ENCODE measurements around the gene CELSR1.

DNA sequence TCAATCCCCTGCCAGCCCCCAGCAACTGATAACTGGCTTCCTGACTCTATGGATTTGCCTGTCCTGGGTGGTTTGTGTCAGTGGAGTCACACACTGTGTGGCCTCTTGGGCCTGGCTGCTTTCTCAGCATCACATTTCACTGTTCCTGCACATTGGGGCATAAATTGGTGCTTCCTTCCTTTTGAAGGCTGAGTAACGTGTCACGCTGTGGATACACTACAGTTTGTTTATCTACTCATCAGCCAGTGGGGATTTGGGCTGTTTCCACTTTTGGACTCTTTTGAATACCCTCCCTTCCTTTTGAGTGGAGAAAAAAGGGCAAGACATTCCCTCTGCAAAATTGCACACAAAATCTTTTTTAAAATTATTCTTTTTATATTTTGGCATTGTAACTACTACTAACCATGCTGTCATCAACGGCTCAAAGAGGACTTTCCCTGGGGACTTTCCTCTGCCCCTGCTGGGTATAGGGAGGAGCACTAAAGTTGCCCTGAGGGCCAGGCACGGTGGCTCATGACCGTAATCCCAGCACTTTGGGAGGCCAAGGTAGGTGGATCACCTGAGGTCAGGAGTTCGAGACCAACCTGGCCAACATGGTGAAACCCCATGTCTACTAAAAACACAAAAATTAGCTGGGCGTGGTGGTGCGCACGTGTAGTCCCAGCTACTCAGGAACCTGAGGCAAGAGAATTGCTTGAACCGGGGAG, 7.8 kb upstream of the CELSR1 start:
- TF ChIP-seq, protein P1, sequence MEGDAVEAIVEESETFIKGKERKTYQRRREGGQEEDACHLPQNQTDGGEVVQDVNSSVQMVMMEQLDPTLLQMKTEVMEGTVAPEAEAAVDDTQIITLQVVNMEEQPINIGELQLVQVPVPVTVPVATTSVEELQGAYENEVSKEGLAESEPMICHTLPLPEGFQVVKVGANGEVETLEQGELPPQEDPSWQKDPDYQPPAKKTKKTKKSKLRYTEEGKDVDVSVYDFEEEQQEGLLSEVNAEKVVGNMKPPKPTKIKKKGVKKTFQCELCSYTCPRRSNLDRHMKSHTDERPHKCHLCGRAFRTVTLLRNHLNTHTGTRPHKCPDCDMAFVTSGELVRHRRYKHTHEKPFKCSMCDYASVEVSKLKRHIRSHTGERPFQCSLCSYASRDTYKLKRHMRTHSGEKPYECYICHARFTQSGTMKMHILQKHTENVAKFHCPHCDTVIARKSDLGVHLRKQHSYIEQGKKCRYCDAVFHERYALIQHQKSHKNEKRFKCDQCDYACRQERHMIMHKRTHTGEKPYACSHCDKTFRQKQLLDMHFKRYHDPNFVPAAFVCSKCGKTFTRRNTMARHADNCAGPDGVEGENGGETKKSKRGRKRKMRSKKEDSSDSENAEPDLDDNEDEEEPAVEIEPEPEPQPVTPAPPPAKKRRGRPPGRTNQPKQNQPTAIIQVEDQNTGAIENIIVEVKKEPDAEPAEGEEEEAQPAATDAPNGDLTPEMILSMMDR (IDR thresholded peaks at IDR 0.05; ENCODE audit: low read depth, low read length, poor library complexity, severe bottlenecking), result no peak
- no peak for TF ChIP-seq EZH2phosphoT487 (IDR thresholded peaks at IDR 0.05; ENCODE audit: borderline replicate concordance, low read length)

All from DOHH2 (cell line).